Stimulated activated CD4-positive, alpha-beta T cell treated with anti-CD3 and anti-CD28 coated beads, TNF-alpha, amount 100 ng/mL, for 48 hours (primary cell): ENCODE data around the gene MDFIC.

Experiments used
- DNase-seq, 3 donors: peaks; one replicate each; pipeline ENCODE4 v3.0.0-alpha.2; 2020; ENCODE audit warnings: low read depth in 3 of 3

Gene MDFIC

DNA sequence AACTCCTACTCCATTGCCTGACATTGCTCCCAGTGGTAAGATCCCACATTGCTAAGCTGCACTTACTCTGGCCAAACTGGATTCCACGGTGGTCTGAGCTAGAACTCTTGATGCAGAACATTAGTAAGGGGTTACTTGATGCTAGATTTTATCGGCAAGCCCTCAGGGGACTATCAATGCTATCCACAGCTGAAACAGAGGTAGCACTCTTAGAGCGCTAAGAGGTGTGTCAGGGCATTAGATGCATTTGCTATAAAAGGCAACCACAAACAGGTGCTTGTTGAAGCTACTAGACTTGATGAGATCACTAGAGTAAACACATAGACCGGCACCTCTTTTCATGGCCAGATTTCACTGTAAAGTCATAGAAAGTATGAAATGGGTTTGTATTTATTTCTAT, 116.3 kb downstream of the MDFIC start:
- DNase-seq = no peak

DNA sequence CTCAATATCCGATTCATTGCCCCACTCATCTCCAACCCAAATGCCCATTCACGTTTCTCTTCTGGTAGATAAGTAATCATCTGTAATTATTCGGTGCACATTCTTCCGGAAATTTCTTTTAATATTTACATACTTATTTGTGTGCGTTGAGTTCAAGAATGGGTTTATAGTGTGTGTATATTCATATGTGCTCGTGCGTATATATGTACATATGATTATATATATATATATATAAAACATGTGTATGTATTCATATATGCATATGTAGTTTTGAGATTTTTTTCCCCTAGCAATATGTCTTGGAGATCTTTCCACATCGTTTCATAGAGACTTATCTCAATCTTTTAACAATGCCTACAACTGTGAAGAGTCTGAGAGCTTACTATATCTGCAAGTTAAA, 118.2 kb downstream of the MDFIC start:
- DNase-seq = no peak

DNA sequence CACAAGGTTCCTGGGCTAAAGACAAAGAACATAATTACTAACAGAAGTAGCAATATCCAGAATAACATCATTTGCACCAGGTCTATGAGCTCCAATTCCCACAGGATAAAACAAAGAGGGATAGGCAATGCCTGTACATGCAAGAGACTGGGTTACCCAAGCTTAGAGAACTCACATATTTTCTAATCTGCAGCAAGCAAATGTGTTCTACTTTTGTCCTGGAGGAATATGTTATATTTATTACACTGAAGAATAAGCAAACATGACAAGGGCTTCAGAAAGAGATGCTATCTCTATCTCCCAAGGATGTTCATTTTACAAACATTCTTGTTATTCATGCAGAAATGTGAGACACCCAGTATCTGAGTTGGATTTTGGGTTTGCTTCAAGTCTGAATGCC, 118.6 kb downstream of the MDFIC start:
- DNase-seq = no peak

DNA sequence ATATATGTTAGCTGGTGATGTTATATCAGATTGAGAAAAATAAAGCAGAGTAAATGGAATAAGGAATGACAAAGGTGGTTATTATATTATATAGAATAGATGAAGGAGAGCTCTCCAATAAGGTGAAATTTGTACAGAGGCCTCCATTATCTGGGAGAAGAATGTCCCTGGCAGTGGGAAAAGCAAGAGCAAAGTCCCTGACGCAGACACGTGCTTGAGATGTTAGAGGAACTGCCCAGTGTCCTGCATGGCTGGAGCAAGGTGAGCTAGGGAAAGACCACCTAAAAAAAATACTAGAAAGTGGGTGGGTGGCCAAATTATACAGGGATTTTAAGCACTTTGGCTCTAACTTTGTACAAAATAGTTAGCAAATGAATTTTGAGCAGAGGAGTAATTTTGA, 120.7 kb downstream of the MDFIC start:
- DNase-seq = no peak

DNA sequence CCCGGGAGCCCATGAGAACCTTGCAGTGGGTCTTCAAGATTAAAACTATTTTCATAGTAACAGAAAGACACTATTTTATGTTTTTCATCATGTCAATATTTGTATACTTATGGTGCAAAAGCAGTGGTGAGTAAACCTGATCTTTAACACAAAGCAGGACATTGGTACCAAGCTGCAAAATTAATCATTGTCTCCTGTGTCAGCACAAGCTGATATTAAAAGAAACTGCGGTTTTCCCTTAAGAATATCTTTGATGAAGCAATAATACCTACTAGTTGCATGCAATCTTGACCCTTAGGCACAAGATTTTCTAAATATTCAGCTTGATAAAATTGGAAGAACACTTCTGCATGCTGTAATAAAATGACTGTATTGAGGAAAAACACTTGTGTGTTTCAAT, 121.7 kb downstream of the MDFIC start:
- DNase-seq = no peak

DNA sequence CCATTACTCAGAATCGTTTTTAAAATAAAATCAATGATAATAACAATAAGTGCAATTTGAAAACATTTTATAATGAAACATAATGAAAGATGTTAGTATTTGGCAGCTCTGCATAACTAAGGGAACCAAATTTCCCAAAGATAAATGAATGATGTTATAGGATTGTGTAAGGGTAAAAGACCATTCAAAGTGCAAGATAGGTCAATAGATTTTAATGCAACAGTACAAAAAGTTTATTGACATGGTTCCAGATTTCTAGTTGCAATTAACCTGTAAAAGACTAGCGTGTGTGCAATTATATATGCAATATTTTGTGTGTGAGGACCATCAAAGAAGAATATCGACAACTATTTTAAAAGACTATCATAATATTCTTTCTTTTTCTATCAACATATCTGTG, 122.3 kb downstream of the MDFIC start:
- DNase-seq = no peak

DNA sequence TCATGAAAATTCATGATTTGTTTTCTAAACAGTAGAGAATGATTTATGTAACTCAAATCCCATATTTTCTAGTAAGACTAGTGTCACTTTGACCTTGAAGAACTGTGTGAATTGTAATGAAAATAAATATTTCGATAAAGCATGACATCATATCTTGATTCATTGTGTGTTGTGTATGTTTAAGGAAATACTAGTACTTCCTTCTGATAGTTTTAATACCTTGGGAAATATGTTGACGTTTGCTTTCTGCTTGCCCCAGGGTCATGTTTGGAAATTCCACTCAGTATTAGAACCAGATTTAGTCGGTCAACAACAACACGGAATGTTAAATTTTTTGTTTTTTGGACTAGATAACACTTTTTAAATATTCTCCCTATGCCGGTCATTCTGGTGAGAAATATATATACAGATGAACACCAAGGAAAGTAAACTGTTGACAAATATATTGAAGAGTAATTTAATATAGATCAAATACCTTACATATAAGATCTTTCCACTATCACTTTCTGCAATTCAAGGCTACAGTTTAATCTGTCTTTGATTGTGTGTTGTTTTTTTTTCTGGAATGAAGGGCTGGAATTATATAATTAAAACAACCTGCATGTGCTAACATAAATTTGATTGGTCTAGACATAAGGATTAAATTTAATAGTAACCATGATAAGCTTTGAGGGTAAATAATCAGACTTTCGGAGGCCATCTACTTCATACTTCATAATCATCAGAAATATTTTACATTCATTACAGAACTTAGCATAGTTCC, 126.2 kb downstream of the MDFIC start:
- no peak for DNase-seq

DNA sequence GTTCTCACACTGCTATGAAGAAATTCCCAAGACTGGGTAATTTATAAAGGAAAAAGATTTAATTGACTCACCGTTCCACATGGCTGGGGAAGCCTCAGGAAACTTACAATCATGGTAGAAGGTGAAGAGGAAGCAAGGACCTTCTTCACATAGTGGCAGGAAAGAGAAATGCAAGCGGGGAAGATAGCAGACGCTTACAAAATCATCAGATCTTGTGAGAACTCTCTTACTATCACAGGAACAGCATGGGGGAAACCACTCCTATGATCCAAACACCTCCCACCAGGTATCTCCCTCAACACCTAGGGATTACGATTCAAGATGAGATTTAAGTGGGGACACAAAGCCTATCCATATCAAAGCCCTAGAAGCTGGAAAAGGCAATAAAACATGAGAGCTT, 130.8 kb downstream of the MDFIC start:
- DNase-seq = no peak

DNA sequence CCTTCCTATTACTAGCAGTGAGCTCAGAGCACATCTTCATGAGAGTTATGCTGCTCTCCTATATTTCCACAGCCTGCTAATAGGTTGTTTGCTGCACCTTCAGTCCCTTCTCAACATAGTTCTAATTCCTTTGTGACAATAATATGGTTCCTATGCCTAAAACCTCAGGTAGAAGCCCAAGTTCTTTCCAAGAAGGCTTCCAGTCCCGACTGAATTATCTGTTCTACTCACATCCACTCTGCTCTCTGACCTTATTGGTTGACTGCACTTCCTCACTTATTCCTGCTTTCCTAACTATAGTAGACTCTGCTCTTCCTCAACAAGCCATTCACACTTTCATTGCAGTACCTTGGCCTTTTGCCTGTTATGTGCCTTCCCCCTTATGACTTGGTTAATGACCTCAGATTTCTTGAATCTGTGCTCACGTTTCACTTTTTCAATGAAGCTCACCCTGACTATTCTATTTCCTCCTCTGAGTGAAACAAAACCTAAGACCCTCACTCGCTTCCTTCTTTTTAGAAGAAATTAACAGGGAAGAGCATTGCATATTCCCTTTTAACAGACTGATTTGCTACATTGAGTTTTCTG, 132.7 kb downstream of the MDFIC start:
- no peak for DNase-seq

DNA sequence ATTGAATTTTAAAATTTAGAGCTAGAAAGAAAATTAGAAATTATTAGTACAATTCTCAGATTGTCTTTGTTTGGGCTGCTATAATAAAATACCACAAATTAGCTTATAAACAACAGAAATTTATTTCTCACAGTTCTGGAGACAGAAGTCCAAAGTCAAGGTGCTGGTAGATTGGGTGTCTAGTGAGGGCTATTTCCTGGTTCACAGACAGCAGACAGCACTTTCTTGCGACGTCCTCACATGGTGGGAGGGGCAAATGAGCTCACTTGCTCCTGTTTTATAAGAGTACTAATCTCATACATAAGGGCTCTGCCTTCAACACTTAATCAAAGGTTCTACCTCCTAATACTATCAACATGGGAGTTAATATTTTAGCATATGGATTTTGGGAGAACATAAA, 134.1 kb downstream of the MDFIC start:
- DNase-seq = no peak

DNA sequence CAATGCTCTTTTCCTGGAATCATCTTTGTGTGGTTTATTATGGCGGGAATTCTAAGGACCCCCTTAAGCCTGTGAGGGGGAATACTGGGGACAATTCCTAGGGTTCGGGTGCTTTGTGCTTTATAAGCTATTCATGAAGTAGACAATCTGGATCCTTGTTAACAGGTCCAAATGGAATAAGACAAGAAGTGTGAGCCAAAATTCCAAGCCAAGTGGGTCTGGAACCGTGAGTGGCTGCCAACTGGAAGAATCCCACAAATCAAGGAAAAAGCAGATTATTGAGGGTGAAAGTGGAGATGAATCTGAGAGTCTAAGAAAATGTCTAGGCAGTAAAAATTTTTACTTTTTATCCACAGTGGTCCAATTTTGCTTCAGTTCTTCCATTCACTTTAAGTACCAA, 136.8 kb downstream of the MDFIC start:
- no peak for DNase-seq

DNA sequence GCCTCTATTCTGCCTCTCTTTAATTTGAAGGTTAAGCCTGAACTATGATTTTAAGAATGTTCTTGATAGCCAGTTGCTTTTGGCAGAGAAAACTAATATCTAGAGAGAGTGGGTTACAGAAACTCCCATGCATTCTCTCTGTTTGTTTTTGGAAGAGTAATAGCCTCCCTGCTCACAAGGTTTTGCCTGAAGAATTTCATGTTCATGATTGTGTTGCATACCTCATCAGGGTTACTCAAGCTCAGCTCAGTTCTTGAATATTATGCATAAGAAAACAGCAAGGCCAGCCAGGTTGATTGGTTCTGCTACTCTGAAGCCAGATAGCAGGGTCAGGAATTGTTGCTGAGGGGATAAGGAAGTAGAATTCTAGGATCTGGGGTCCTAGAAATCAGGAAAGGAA, 137.4 kb downstream of the MDFIC start:
- DNase-seq = no peak

DNA sequence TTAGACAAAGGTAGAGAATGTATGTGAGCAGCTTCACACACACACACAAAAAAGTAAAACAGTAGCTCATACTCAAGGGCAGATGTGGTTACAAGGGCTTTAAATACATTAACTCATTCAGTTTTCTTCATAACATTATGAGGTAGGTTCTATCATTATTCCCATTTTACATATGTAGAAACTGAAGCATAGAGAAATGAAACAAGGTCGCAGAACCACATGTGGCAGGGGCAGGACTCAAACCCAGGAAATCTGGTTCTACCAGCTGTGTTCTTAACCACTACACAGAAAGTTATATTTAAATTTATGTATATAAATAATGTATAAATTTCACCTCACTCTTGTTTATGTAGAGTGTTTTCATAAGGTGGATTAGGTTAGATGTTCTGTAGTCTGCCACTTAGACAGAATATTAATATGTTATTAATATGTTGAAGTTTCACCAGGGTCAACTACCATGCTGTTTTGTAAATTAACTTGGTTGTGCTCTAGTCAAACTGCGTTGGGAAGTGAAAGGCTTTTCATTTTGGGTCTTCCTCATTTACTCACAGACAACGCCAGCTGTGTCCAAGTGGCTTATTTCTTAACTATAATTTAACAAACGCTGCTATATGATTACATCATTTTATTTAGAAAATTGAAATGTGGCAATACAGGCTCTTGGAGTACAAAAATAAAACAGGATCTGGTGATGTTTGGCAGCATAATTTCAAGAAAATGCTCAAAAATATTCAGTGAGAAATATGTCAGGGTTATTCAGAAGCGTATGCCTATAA, 138.4 kb downstream of the MDFIC start:
- no peak for DNase-seq

DNA sequence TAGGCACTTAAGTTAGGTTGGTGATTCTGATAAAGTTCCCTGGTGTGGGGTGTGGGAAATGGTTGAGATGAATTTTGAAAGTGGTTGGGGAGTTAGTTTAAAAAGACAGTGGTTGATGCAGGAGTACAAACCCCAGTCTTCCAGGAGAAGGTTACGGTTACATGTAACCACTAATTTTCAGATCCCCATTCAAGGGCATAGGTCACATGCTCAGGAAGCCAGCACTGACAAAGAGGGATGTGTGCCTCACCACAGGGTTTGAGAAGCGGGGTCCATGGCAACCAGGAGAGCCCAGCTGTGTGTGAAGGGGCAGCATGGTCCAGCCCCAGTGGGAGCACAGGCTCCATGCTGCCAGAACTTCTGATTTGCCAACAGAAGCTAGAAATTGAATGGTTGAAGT, 144.2 kb downstream of the MDFIC start:
- no peak for DNase-seq

DNA sequence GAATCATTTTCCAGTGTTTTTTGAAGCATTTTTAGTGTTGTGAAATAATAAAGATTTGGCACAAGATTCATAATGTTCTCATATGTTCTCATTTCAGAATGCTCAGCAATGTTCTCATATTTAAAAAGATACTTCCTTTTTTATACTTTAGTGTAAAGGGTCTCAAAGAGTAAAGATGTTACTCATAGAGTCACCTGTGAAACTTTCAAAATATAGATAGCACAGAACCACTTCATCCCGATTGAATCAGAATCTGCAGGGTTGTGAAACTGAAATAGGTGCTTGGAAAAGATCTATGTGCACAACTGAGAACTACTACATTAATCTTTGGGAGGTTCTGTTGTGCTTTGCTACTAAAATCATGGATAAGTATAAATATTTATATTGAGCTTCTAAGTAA, 144.7 kb downstream of the MDFIC start:
- no peak for DNase-seq

DNA sequence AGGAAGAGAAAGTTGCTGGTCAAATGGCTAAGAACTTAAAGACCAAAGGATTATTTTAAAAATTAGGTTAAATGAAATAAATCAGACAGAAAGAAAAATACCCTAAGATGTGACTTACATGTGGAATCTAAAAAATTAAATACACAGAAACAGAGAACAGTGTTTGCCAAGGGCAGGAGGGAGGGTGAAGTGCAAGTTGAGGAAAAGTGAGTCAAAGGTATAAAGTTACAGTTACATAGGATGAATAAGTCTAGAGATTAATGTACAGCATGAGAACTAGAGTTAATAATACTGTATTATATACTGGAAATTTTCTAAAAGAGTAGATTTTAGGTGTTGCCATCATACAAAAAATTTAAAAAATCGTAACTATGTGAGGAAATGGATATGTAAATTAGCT, 146.3 kb downstream of the MDFIC start:
- DNase-seq = no peak
